SK-N-SH treated with all-trans-retinoic acid at 6 μM for 48 hours (cell line): ENCODE data around the gene AGPAT3.

ENCODE experiments used
- CREB5 ChIP-seq: fragments of 250-450 bp; sonication (Bioruptor Pico); IDR thresholded peaks from 2 replicates; pipeline ENCODE4 v1.5.1; 2020; ENCODE audit warnings: low read depth, mild to moderate bottlenecking, moderate library complexity
- ESRRG ChIP-seq: fragments of 250-450 bp; sonication (Bioruptor Pico); IDR thresholded peaks from 2 replicates; pipeline ENCODE4 v1.6.1; 2021; ENCODE audit warnings: mild to moderate bottlenecking
- RARB ChIP-seq: fragments of 250-450 bp; sonication (Bioruptor Pico); IDR thresholded peaks from 2 replicates; pipeline ENCODE4 v1.8.0; 2021; ENCODE audit warnings: mild to moderate bottlenecking, moderate library complexity
- SNAI2 ChIP-seq: fragments of 250-450 bp; sonication (Bioruptor Pico); IDR thresholded peaks from 2 replicates; pipeline ENCODE4 v1.5.0; 2020; ENCODE audit warnings: mild to moderate bottlenecking, moderate library complexity
- TSHZ2 ChIP-seq: fragments of 250-450 bp; sonication (Bioruptor Pico); IDR thresholded peaks from 2 replicates; pipeline ENCODE4 v1.5.0; 2020; ENCODE audit warnings: mild to moderate bottlenecking, moderate library complexity
- ZNF565 ChIP-seq: fragments of 450-650 bp; formaldehyde crosslinking; conservative IDR thresholded peaks from 2 replicates; pipeline ENCODE4 v1.5.0; 2020; ENCODE audit warnings: low read depth, mild to moderate bottlenecking, moderate library complexity
- TF ChIP-seq, protein P1 (sequence below): fragments of 250-450 bp; sonication (Bioruptor Pico); IDR thresholded peaks from 2 replicates; pipeline ENCODE4 v1.5.1; 2021; ENCODE audit warnings: mild to moderate bottlenecking, moderate library complexity

- TF ChIP-seq CREB5 (CRISPR knock-in tag) = no peak
- no peak for TF ChIP-seq TSHZ2 (CRISPR knock-in tag)
- TF ChIP-seq RARB (CRISPR knock-in tag) = no peak
- no peak for TF ChIP-seq ZNF565 (CRISPR knock-in tag)
- TF ChIP-seq, protein P1, sequence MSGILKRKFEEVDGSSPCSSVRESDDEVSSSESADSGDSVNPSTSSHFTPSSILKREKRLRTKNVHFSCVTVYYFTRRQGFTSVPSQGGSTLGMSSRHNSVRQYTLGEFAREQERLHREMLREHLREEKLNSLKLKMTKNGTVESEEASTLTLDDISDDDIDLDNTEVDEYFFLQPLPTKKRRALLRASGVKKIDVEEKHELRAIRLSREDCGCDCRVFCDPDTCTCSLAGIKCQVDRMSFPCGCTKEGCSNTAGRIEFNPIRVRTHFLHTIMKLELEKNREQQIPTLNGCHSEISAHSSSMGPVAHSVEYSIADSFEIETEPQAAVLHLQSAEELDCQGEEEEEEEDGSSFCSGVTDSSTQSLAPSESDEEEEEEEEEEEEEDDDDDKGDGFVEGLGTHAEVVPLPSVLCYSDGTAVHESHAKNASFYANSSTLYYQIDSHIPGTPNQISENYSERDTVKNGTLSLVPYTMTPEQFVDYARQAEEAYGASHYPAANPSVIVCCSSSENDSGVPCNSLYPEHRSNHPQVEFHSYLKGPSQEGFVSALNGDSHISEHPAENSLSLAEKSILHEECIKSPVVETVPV (CRISPR knock-in tag) = no peak
- no peak for TF ChIP-seq ESRRG
- TF ChIP-seq SNAI2 (CRISPR knock-in tag) = no peak
Measured at GRCh38 chr21:43988016-43988415, 123.0 kb downstream of the AGPAT3 start.
